HepG2 (cell line): ENCODE results near the gene CPNE1. TPM values are rescaled to one million over a fixed set of nuclear protein-coding genes. Genes with fewer than 3 reads are reported as not detected.

Source experiments
- CENPT ChIP-seq: sonication (generic); formaldehyde crosslinking; IDR thresholded peaks from 2 replicates; pipeline ENCODE4 v1.8.0; 2022; ENCODE audit warnings: low read depth, mild to moderate bottlenecking, moderate library complexity, missing genetic modification reagents
- CERS6 ChIP-seq: sonication (generic); formaldehyde crosslinking; IDR thresholded peaks from 2 replicates; pipeline ENCODE4 v1.5.0; 2020; ENCODE audit warnings: missing genetic modification reagents
- GABPB1 ChIP-seq: IDR thresholded peaks from 2 replicates; pipeline ENCODE4 v1.6.1; 2016; ENCODE audit warnings: mild to moderate bottlenecking, missing genetic modification reagents, moderate library complexity, missing compliant biosample characterization
- GPN1 ChIP-seq: sonication (generic); formaldehyde crosslinking; IDR thresholded peaks from 2 replicates; pipeline ENCODE4 v1.5.1; 2020; ENCODE audit warnings: missing genetic modification reagents, borderline replicate concordance
- NBN ChIP-seq: fragments of 450-650 bp; conservative IDR thresholded peaks from 2 replicates; pipeline ENCODE4 v1.6.1; 2017
- NR3C1 ChIP-seq: sonication (generic); formaldehyde crosslinking; IDR thresholded peaks from 2 replicates; pipeline ENCODE4 v1.4.0; 2020; ENCODE audit warnings: missing genetic modification reagents
- TCF7L2 ChIP-seq: IDR thresholded peaks from 2 replicates; pipeline ENCODE4 v1.6.1; 2011; ENCODE audit warnings: mild to moderate bottlenecking, low read depth, low read length, moderate library complexity
- ZNF207 ChIP-seq: fragments of 450-650 bp; IDR thresholded peaks from 2 replicates; pipeline ENCODE4 v1.6.1; 2016; ENCODE audit warnings: antibody characterized with exemption, borderline replicate concordance
- ZNF484 ChIP-seq: sonication (generic); formaldehyde crosslinking; IDR thresholded peaks from 2 replicates; pipeline ENCODE4 v1.5.1; 2020; ENCODE audit warnings: mild to moderate bottlenecking, low read depth, missing genetic modification reagents, borderline replicate concordance
- ZNF652 ChIP-seq: IDR thresholded peaks from 2 replicates; pipeline ENCODE4 v1.6.1; 2016; ENCODE audit warnings: low read depth, borderline replicate concordance
- ZNF777 ChIP-seq: sonication (generic); formaldehyde crosslinking; IDR thresholded peaks from 2 replicates; pipeline ENCODE4 v1.4.0; 2020; ENCODE audit warnings: missing genetic modification reagents
- ZSCAN21 ChIP-seq: sonication (generic); formaldehyde crosslinking; IDR thresholded peaks from 2 replicates; pipeline ENCODE4 v1.8.0; 2022; ENCODE audit warnings: mild to moderate bottlenecking, missing genetic modification reagents, moderate library complexity, borderline replicate concordance
- polyA plus RNA-seq, 8 experiments: library from polyadenylated mRNA; depleted of rRNA in 3 of 8; stranded (reverse) in 7 of 8; unstranded in 1 of 8; fragments of >200 nt; fragmentation: Illumina TruSeq in 4 of 8; extraction: Trizol in 4 of 8; gene quantifications; 2 replicates each; pipeline versions ENCODE4 v1.2.1 to v1.2.3, GENCODE V29; 2011 to 2016; ENCODE audit warnings: low read depth in 4 of 8, missing spikeins in 1 of 8, mixed read lengths in 1 of 8; ENCODE audit not compliant: insufficient read depth in 1 of 8
- total RNA-seq, 5 experiments: library from RNA; depleted of rRNA; stranded (reverse); fragments of >200 nt; fragmentation: Illumina TruSeq; extraction: Trizol; gene quantifications; 2 replicates each; pipeline ENCODE4 v1.2.3, GENCODE V29; 2016; ENCODE audit warnings: low read depth in 1 of 5
- TF ChIP-seq, protein P1 (sequence below): sonication (generic); formaldehyde crosslinking; IDR thresholded peaks from 2 replicates; pipeline ENCODE4 v1.9.0; 2021; ENCODE audit warnings: missing genetic modification reagents, mild to moderate bottlenecking, borderline replicate concordance
- TF ChIP-seq, protein P2 (sequence below), 2 experiments: sonication (generic) in 1 of 2; formaldehyde crosslinking in 1 of 2; IDR thresholded peaks; 2 replicates each; pipeline versions ENCODE4 v1.6.1 to v1.9.0; 2014 to 2022; ENCODE audit warnings: antibody characterized with exemption in 1 of 2, borderline replicate concordance in 1 of 2, inconsistent platforms in 1 of 2, low read depth in 1 of 2, missing genetic modification reagents in 1 of 2
- TF ChIP-seq, protein P3 (sequence below): sonication (generic); formaldehyde crosslinking; IDR thresholded peaks from 2 replicates; pipeline ENCODE4 v1.4.0; 2020; ENCODE audit warnings: missing genetic modification reagents
- TF ChIP-seq, protein P4 (sequence below): sonication (generic); formaldehyde crosslinking; IDR thresholded peaks from 2 replicates; pipeline ENCODE4 v1.8.0; 2022; ENCODE audit warnings: missing genetic modification reagents, low read depth, mild to moderate bottlenecking, borderline replicate concordance

The CPNE1 gene
- total and polyA plus RNA-seq, 2 of the 13 experiments (the other 11 are each of a cell fraction or from before 2014, with no cell fraction given), result 408 to 431 TPM

- TF ChIP-seq CERS6 (CRISPR knock-in tag) (peak; percentile 86; the same call in 1 of the 2 replicates), GPN1 (CRISPR knock-in tag) (peak; percentile 58; the same call in 1 of the 2 replicates), ZSCAN21 (CRISPR knock-in tag) (peak; percentile 99), NBN (no peak), TCF7L2 (no peak), ZNF484 (CRISPR knock-in tag) (no peak), ZNF777 (CRISPR knock-in tag) (peak; percentile 96), NR3C1 (peak; percentile 9; the same call in 1 of the 2 replicates), ZNF652 (CRISPR knock-in tag) (peak; percentile 71; the same call in 1 of the 2 replicates), GABPB1 (CRISPR knock-in tag) (peak; percentile 99), CENPT (CRISPR knock-in tag) (peak; percentile 90), ZNF207 (no peak)
- TF ChIP-seq, protein P1, sequence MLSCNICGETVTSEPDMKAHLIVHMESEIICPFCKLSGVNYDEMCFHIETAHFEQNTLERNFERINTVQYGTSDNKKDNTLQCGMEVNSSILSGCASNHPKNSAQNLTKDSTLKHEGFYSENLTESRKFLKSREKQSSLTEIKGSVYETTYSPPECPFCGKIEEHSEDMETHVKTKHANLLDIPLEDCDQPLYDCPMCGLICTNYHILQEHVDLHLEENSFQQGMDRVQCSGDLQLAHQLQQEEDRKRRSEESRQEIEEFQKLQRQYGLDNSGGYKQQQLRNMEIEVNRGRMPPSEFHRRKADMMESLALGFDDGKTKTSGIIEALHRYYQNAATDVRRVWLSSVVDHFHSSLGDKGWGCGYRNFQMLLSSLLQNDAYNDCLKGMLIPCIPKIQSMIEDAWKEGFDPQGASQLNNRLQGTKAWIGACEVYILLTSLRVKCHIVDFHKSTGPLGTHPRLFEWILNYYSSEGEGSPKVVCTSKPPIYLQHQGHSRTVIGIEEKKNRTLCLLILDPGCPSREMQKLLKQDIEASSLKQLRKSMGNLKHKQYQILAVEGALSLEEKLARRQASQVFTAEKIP (CRISPR knock-in tag), result no peak
- TF ChIP-seq, protein P2, sequence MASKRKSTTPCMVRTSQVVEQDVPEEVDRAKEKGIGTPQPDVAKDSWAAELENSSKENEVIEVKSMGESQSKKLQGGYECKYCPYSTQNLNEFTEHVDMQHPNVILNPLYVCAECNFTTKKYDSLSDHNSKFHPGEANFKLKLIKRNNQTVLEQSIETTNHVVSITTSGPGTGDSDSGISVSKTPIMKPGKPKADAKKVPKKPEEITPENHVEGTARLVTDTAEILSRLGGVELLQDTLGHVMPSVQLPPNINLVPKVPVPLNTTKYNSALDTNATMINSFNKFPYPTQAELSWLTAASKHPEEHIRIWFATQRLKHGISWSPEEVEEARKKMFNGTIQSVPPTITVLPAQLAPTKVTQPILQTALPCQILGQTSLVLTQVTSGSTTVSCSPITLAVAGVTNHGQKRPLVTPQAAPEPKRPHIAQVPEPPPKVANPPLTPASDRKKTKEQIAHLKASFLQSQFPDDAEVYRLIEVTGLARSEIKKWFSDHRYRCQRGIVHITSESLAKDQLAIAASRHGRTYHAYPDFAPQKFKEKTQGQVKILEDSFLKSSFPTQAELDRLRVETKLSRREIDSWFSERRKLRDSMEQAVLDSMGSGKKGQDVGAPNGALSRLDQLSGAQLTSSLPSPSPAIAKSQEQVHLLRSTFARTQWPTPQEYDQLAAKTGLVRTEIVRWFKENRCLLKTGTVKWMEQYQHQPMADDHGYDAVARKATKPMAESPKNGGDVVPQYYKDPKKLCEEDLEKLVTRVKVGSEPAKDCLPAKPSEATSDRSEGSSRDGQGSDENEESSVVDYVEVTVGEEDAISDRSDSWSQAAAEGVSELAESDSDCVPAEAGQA (IDR thresholded peaks at IDR 0.05; ENCODE audit: low read depth), result peak; percentile 86
- TF ChIP-seq, protein P2 (CRISPR knock-in tag; IDR thresholded peaks at IDR 0.05; ENCODE audit: borderline replicate concordance), result peak; percentile 16; the same call in 1 of the 2 replicates
- TF ChIP-seq, protein P3, sequence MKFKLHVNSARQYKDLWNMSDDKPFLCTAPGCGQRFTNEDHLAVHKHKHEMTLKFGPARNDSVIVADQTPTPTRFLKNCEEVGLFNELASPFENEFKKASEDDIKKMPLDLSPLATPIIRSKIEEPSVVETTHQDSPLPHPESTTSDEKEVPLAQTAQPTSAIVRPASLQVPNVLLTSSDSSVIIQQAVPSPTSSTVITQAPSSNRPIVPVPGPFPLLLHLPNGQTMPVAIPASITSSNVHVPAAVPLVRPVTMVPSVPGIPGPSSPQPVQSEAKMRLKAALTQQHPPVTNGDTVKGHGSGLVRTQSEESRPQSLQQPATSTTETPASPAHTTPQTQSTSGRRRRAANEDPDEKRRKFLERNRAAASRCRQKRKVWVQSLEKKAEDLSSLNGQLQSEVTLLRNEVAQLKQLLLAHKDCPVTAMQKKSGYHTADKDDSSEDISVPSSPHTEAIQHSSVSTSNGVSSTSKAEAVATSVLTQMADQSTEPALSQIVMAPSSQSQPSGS (CRISPR knock-in tag), result peak; percentile 94
- TF ChIP-seq, protein P4, sequence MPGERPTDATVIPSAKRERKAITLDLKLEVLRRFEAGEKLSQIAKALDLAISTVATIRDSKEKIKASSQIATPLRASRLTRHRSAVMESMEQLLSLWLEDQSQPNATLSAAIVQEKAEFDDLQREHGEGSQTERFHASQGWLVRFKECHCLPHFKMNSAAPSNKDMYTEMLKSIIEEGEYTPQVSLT (CRISPR knock-in tag), result peak; percentile 97; the same call in 1 of the 2 replicates
These were observed 34.6 kb upstream of the CPNE1 start, which contains the start of the genes NFS1 and ROMO1 (continued) for GRCh38 chr20:35699127-35699956.
